Activated B cell treated with CpG ODN at 0.5 μM for 24 hours (primary cell): ENCODE measurements around the gene PASK. TPM values are rescaled to one million over a fixed set of nuclear protein-coding genes. Genes with fewer than 3 reads are reported as not detected.

Source experiments
- ATAC-seq: fragments of 200-7000 bp; cut with Tn5 transposase; one replicate; pipeline ENCODE4 v1.10.0; 2021; ENCODE audit warnings: low read depth, mild to moderate bottlenecking, moderate library complexity
- CTCF ChIA-PET: fragments of 350-600 bp; sonication (Branson Sonifier 250); formaldehyde crosslinking; loops from one replicate; lab custom pipeline; 2021; ENCODE audit warnings: antibody characterized with exemption; lab: Charles Lee
- POLR2A ChIA-PET: fragments of 350-600 bp; sonication (Branson Sonifier 250); formaldehyde crosslinking; loops from one replicate; lab custom pipeline; 2021; ENCODE audit warnings: antibody characterized with exemption; lab: Charles Lee
- DNase-seq: peaks from one replicate; pipeline ENCODE4 v3.0.0; 2022
- H3K27ac Mint-ChIP-seq: one replicate; pipeline ENCODE4 v1.8.0; 2020; ENCODE audit warnings: mixed read lengths
- H3K27me3 Mint-ChIP-seq: one replicate; pipeline ENCODE4 v1.8.0; 2021; ENCODE audit warnings: mixed read lengths
- H3K36me3 Mint-ChIP-seq: one replicate; pipeline ENCODE4 v1.8.0; 2021; ENCODE audit warnings: low read depth, mixed read lengths
- H3K4me1 Mint-ChIP-seq: one replicate; pipeline ENCODE4 v1.8.0; 2021; ENCODE audit warnings: mixed read lengths
- H3K4me3 Mint-ChIP-seq: one replicate; pipeline ENCODE4 v1.8.0; 2020; ENCODE audit warnings: mild to moderate bottlenecking, mixed read lengths
- H3K9me3 Mint-ChIP-seq: one replicate; pipeline ENCODE4 v1.8.0; 2020; ENCODE audit warnings: mixed read lengths
- CTCF ChIP-seq: fragments of 200-600 bp; IDR thresholded peaks from one replicate; pipeline ENCODE4 v1.8.0; 2022; ENCODE audit warnings: antibody characterized with exemption, mild to moderate bottlenecking
- intact Hi-C: fragments of 100-400 bp; cut with micrococcal nuclease; formaldehyde crosslinking; loops from one replicate; pipeline ENCODE4 v1.15.1; 2024
- total RNA-seq: library from RNA; stranded (reverse); gene quantifications from 2 replicates; pipeline ENCODE4 v1.2.3, GENCODE V29; 2022

PASK gene
- total RNA-seq, 1 donor from 2014 or later = 150 TPM

DNA sequence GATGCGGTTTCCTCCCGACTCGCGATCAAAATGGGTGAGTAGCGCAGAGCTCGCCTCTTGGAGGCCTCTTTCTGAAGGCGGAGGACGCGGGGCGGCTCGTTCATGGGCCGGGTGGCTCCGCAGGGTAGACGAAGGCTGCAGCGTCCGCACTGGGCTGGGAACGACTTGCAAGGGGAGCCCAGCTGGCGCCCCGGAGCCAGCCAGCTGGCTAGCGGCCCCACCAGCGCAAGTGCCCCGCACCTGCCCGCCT, 328 bp upstream of the PASK start:
- H3K4me3 Mint-ChIP-seq = peak overlapping the region; percentile 100
- no peak for TF ChIP-seq CTCF
- peaks cover 26% of the 10 kb centered on the region for H3K4me1 Mint-ChIP-seq
- peak overlapping the region; percentile 85 for H3K27ac Mint-ChIP-seq
- no peaks in the 10 kb centered on the region for H3K9me3 Mint-ChIP-seq
- ChIA-PET POLR2A (interaction anchor here (0.6 to 5.5 kb wide), 16 partner anchors 9 to 235 kb away, joined by 3 to 137 read pairs (median 6); partner anchors contain the start of genes HDLBP, MTERF4 and SEPTIN2), CTCF (interaction anchor here (1.0 to 3.9 kb wide), 8 partner anchors 37 to 300 kb away, joined by 3 to 69 read pairs (median 4); no protein-coding TSS in a partner anchor)
- H3K27me3 Mint-ChIP-seq = no peaks in the 10 kb centered on the region
- ATAC-seq (peak; percentile 7), DNase-seq (no peak)
- H3K36me3 Mint-ChIP-seq = peaks cover 27% of the 10 kb centered on the region
- intact Hi-C loops = loop anchor here (1.0 kb wide), 1 partner anchor 207 kb away; the partner anchor contains the start of gene FARP2

DNA sequence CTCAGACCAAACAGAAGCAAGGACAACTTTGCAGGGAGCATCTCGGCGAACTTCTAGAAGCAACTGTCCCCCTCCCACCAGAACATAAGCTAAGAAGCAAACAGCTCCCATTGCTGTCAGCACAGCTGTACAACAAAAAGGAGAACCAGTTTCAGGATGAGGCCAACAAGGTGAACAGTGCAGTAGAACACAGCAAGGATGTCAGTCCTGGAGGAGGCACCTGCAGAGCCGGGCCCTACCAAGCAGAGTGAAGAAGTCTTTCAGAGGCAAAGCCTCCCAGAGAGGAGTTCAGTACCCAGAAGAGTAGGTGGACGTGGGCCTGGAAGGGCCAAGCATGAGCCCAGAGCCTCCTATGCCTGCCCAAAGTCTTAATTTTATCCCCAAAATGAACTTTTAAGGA, 1.0 kb downstream of the PASK start:
- H3K27ac Mint-ChIP-seq = no peak overlapping the region
- CTCF ChIA-PET = interaction anchor here (1.8 to 2.1 kb wide), 2 partner anchors 9 to 70 kb away, joined by 4 to 6 read pairs; no protein-coding TSS in a partner anchor

GRCh38 chr2:241147336-241147735, 1.9 kb downstream of the PASK start:
- no peak for ATAC-seq
- TF ChIP-seq CTCF = no peak
- Mint-ChIP-seq H3K4me3 (no peak overlapping the region), H3K36me3 (peaks cover 27% of the 10 kb centered on the region), H3K9me3 (no peaks in the 10 kb centered on the region), H3K4me1 (peaks cover 26% of the 10 kb centered on the region), H3K27me3 (no peaks in the 10 kb centered on the region), H3K27ac (no peak overlapping the region)
- ChIA-PET POLR2A (interaction anchor here (0.5 to 5.5 kb wide), 2 partner anchors 45 to 111 kb away, joined by 5 to 137 read pairs; partner anchors contain the start of gene MTERF4), CTCF (interaction anchor here (2.1 kb wide), 1 partner anchor 69 kb away, joined by 6 read pairs; no protein-coding TSS in a partner anchor)
- intact Hi-C loops = no loop called here
- no peak for DNase-seq

More for the DNA sequence above, 1.0 kb downstream of the PASK start:
- POLR2A ChIA-PET = interaction anchor here (1.5 to 5.5 kb wide), 6 partner anchors 10 to 70 kb away, joined by 6 to 137 read pairs (median 37); partner anchors contain the start of gene MTERF4
- H3K27me3 Mint-ChIP-seq = no peaks in the 10 kb centered on the region
- no peak for TF ChIP-seq CTCF
- peaks cover 27% of the 10 kb centered on the region for H3K36me3 Mint-ChIP-seq
- H3K4me1 Mint-ChIP-seq = peaks cover 26% of the 10 kb centered on the region
- peak overlapping the region; percentile 86 for H3K4me3 Mint-ChIP-seq
- ATAC-seq (no peak), DNase-seq (no peak)
- intact Hi-C loops = no loop called here
- H3K9me3 Mint-ChIP-seq = no peaks in the 10 kb centered on the region

GRCh38 chr2:241146286-241146685, 3.0 kb downstream of the PASK start:
- CTCF ChIA-PET = no interaction called here
- no peaks in the 10 kb centered on the region for H3K9me3 Mint-ChIP-seq
- no peaks in the 10 kb centered on the region for H3K27me3 Mint-ChIP-seq
- no peak overlapping the region for H3K27ac Mint-ChIP-seq
- intact Hi-C loops = no loop called here
- H3K36me3 Mint-ChIP-seq = peaks cover 37% of the 10 kb centered on the region
- POLR2A ChIA-PET = interaction anchor here (0.6 to 1.1 kb wide), 3 partner anchors 36 to 54 kb away, joined by 3 to 5 read pairs (median 4); no protein-coding TSS in a partner anchor
- ATAC-seq (no peak), DNase-seq (no peak)
- H3K4me3 Mint-ChIP-seq = no peak overlapping the region
- H3K4me1 Mint-ChIP-seq = peaks cover 22% of the 10 kb centered on the region
- no peak for TF ChIP-seq CTCF

- Mint-ChIP-seq H3K27ac (no peak overlapping the region), H3K4me1 (no peaks in the 10 kb centered on the region), H3K9me3 (no peaks in the 10 kb centered on the region), H3K4me3 (no peak overlapping the region), H3K36me3 (peaks cover 56% of the 10 kb centered on the region), H3K27me3 (no peaks in the 10 kb centered on the region)
- ATAC-seq (no peak), DNase-seq (no peak)
- ChIA-PET POLR2A (interaction anchor here (1.7 kb wide), 2 partner anchors 32 to 40 kb away, joined by 6 to 9 read pairs; partner anchors contain the start of gene MTERF4), CTCF (no interaction called here)
- intact Hi-C loops = no loop called here
- TF ChIP-seq CTCF = no peak
Observed at GRCh38 chr2:241142593-241142992, 6.7 kb downstream of the PASK start.
